Measurements from ENCODE around the gene FIBCD1.
A peak's percentile ranks its signal among the peaks of the same experiment; 100 is the strongest.

FIBCD1 gene

GRCh38 chr9:130905902-130906734 is 32.9 kb downstream of the FIBCD1 start:
- DNase-seq = no peak

GRCh38 chr9:130905125-130905901 is 33.7 kb downstream of the FIBCD1 start:
- DNase-seq = no peak

GRCh38 chr9:130904070-130905044 is 34.7 kb downstream of the FIBCD1 start:
- DNase-seq = no peak

GRCh38 chr9:130903194-130904069 is 35.6 kb downstream of the FIBCD1 start:
- DNase-seq = no peak

GRCh38 chr9:130902204-130903185 is 36.6 kb downstream of the FIBCD1 start:
- DNase-seq = no peak

- DNase-seq = no peak
These were observed 37.4 kb downstream of the FIBCD1 start for GRCh38 chr9:130901498-130902203.

GRCh38 chr9:130900701-130901497 is 38.1 kb downstream of the FIBCD1 start:
- DNase-seq = no peak

GRCh38 chr9:130899051-130899748 is 39.8 kb downstream of the FIBCD1 start:
- no peak for DNase-seq

GRCh38 chr9:130898552-130898852 is 40.5 kb downstream of the FIBCD1 start:
- peak; percentile 10 for DNase-seq

GRCh38 chr9:130897848-130898551 is 41.0 kb downstream of the FIBCD1 start:
- peak; percentile 36 for DNase-seq

- no peak for DNase-seq
These were observed 41.8 kb downstream of the FIBCD1 start for GRCh38 chr9:130897105-130897751.

- no peak for DNase-seq
These were observed 42.6 kb downstream of the FIBCD1 start, which contains the start of gene QRFP for GRCh38 chr9:130896233-130897014. TSS of gene QRFP (minus strand) at chr9:130896812. CDS start at chr9:130893838, 2,974 bp downstream.

GRCh38 chr9:130895481-130896232 is 43.4 kb downstream of the FIBCD1 start:
- DNase-seq = no peak

GRCh38 chr9:130895038-130895437 is 44.0 kb downstream of the FIBCD1 start:
- DNase-seq = no peak

- DNase-seq = no peak
These were observed 44.5 kb downstream of the FIBCD1 start for GRCh38 chr9:130894546-130894945.

Data from DMS79 (cell line).